ENCODE measurements around the gene SPRY2. TPM values are rescaled to one million over a fixed set of nuclear protein-coding genes. Genes with fewer than 3 reads are reported as not detected.

Gene SPRY2
- total RNA-seq, 1 experiment from 2014 or later = 10.3 TPM

GRCh38 chr13:80382576-80382975 is 41.6 kb upstream of the SPRY2 start:
- no peaks in the 10 kb centered on the region for H3K9me3 ChIP-seq (ENCODE audit: low read depth, low read length, poor library complexity, severe bottlenecking)
- H3K4me3 ChIP-seq (ENCODE audit: low read depth, low read length, poor library complexity, severe bottlenecking) = no peak overlapping the region
- no peak for DNase-seq (ENCODE audit: low spot score)
- no peaks in the 10 kb centered on the region for H3K4me1 ChIP-seq (ENCODE audit: insufficient read depth, low read length, poor library complexity, severe bottlenecking)
- BruUV-seq (replicated peaks) = no TSS peak
- TF ChIP-seq CTCF (conservative IDR thresholded peaks at IDR 0.05; ENCODE audit: low read depth, low read length) = no peak
- no peak for TF ChIP-seq EZH2 (IDR thresholded peaks at IDR 0.05; ENCODE audit: borderline replicate concordance, low read depth, low read length, poor library complexity, severe bottlenecking)
- no peaks in the 10 kb centered on the region for H3K36me3 ChIP-seq (ENCODE audit: insufficient read depth, low read length, poor library complexity, severe bottlenecking)
- no peak overlapping the region for H3K27ac ChIP-seq (ENCODE audit: low read depth, low read length, poor library complexity, severe bottlenecking)
- ChIA-PET POLR2A (ENCODE audit: low non-redundant PET) (no interaction called here), CTCF (interaction anchor here (0.6 kb wide), 1 partner anchor 635 kb away, joined by 3 read pairs; no protein-coding TSS in a partner anchor)
- H3K27me3 ChIP-seq (replicated peaks; ENCODE audit: insufficient read depth, low read depth, low read length, poor library complexity) = peaks cover 12% of the 10 kb centered on the region
- intact Hi-C loops (cut with micrococcal nuclease; ENCODE audit: unreplicated experiment) = no loop called here

- peak; percentile 9 for DNase-seq (ENCODE audit: low spot score)
- ChIA-PET POLR2A (ENCODE audit: low non-redundant PET) (no interaction called here), CTCF (no interaction called here)
- Histone ChIP-seq H3K27ac (ENCODE audit: low read depth, low read length, poor library complexity, severe bottlenecking) (no peak overlapping the region), H3K4me1 (ENCODE audit: insufficient read depth, low read length, poor library complexity, severe bottlenecking) (no peaks in the 10 kb centered on the region), H3K9me3 (ENCODE audit: low read depth, low read length, poor library complexity, severe bottlenecking) (no peaks in the 10 kb centered on the region), H3K4me3 (ENCODE audit: low read depth, low read length, poor library complexity, severe bottlenecking) (no peak overlapping the region), H3K36me3 (ENCODE audit: insufficient read depth, low read length, poor library complexity, severe bottlenecking) (no peaks in the 10 kb centered on the region), H3K27me3 (replicated peaks; ENCODE audit: insufficient read depth, low read depth, low read length, poor library complexity) (no peaks in the 10 kb centered on the region)
- intact Hi-C loops (cut with micrococcal nuclease; ENCODE audit: unreplicated experiment) = no loop called here
- BruUV-seq (replicated peaks) = no TSS peak
- TF ChIP-seq CTCF (conservative IDR thresholded peaks at IDR 0.05; ENCODE audit: low read depth, low read length) (no peak), EZH2 (IDR thresholded peaks at IDR 0.05; ENCODE audit: borderline replicate concordance, low read depth, low read length, poor library complexity, severe bottlenecking) (no peak)
Measured at GRCh38 chr13:80379245-80379644, 38.3 kb upstream of the SPRY2 start.

GRCh38 chr13:80376554-80376953 is 35.6 kb upstream of the SPRY2 start:
- no peak overlapping the region for H3K27ac ChIP-seq (ENCODE audit: low read depth, low read length, poor library complexity, severe bottlenecking)
- TF ChIP-seq EZH2 (IDR thresholded peaks at IDR 0.05; ENCODE audit: borderline replicate concordance, low read depth, low read length, poor library complexity, severe bottlenecking) (no peak), CTCF (conservative IDR thresholded peaks at IDR 0.05; ENCODE audit: low read depth, low read length) (no peak)
- no peak overlapping the region for H3K4me3 ChIP-seq (ENCODE audit: low read depth, low read length, poor library complexity, severe bottlenecking)
- ChIA-PET POLR2A (ENCODE audit: low non-redundant PET) (interaction anchor here (0.7 kb wide), 1 partner anchor 183 kb away, joined by 22 read pairs; no protein-coding TSS in a partner anchor), CTCF (no interaction called here)
- H3K36me3 ChIP-seq (ENCODE audit: insufficient read depth, low read length, poor library complexity, severe bottlenecking) = no peaks in the 10 kb centered on the region
- H3K9me3 ChIP-seq (ENCODE audit: low read depth, low read length, poor library complexity, severe bottlenecking) = no peaks in the 10 kb centered on the region
- intact Hi-C loops (cut with micrococcal nuclease; ENCODE audit: unreplicated experiment) = no loop called here
- BruUV-seq (replicated peaks) = no TSS peak
- H3K27me3 ChIP-seq (replicated peaks; ENCODE audit: insufficient read depth, low read depth, low read length, poor library complexity) = no peaks in the 10 kb centered on the region
- no peak for DNase-seq (ENCODE audit: low spot score)
- H3K4me1 ChIP-seq (ENCODE audit: insufficient read depth, low read length, poor library complexity, severe bottlenecking) = no peaks in the 10 kb centered on the region
